HEK293 (cell line): ENCODE measurements around the gene CLCN3.

Source experiments
- CTCF ChIA-PET: fragments of 350-600 bp; formaldehyde crosslinking; extraction: SDS; loops from one replicate; lab custom pipeline; 2021; ENCODE audit warnings: antibody characterized with exemption; lab: Yijun Ruan, JAX
- POLR2A ChIA-PET: fragments of 300-600 bp; formaldehyde crosslinking; extraction: SDS; loops from one replicate; lab custom pipeline; 2020; ENCODE audit warnings: antibody characterized with exemption, inconsistent platforms; lab: Yijun Ruan, JAX
- H3K27ac ChIP-seq: fragments of 200-500 bp; sonication (Bioruptor generic); 2 replicates; pipeline ENCODE4 v1.5.1; 2014; ENCODE audit warnings: low read depth, low read length, control low read depth, inconsistent platforms; ENCODE audit errors: extremely low read depth
- H3K36me3 ChIP-seq, 2 experiments: fragments of 200-500 bp in 1 of 2; sonication (Bioruptor generic) in 1 of 2; 1 replicate in 1 of 2; 2 replicates in 1 of 2; pipeline ENCODE4 v1.5.1; 2014 to 2017; ENCODE audit warnings: inconsistent platforms in 2 of 2, low read length in 2 of 2; ENCODE audit not compliant: control insufficient read depth in 2 of 2, insufficient read depth in 1 of 2
- H3K4me1 ChIP-seq: fragments of 200-500 bp; sonication (Bioruptor generic); 2 replicates; pipeline ENCODE4 v1.5.1; 2014; ENCODE audit warnings: mild to moderate bottlenecking, low read length, inconsistent platforms; ENCODE audit not compliant: control insufficient read depth, insufficient read depth
- H3K4me3 ChIP-seq: 2 replicates; pipeline ENCODE4 v1.5.1; 2011; ENCODE audit warnings: low read depth, mild to moderate bottlenecking, control low read depth, low read length, moderate library complexity
- H3K9me3 ChIP-seq: fragments of 200-500 bp; sonication (Bioruptor generic); 2 replicates; pipeline ENCODE4 v1.5.1; 2014; ENCODE audit warnings: low read depth, low read length, inconsistent platforms; ENCODE audit not compliant: control insufficient read depth, insufficient read depth
- KLF9 ChIP-seq: fragments of 450-650 bp; formaldehyde crosslinking; IDR thresholded peaks from 2 replicates; pipeline ENCODE4 v1.5.1; 2016; ENCODE audit warnings: missing biosample characterization, missing genetic modification characterization, low read depth
- OVOL3 ChIP-seq: fragments of 450-650 bp; formaldehyde crosslinking; IDR thresholded peaks from 2 replicates; pipeline ENCODE4 v1.5.1; 2016; ENCODE audit warnings: missing biosample characterization, missing genetic modification characterization
- SCRT1 ChIP-seq: fragments of 450-650 bp; formaldehyde crosslinking; IDR thresholded peaks from 2 replicates; pipeline ENCODE4 v1.5.1; 2016; ENCODE audit warnings: missing biosample characterization, missing genetic modification characterization, borderline replicate concordance
- ZNF112 ChIP-seq: fragments of 450-650 bp; formaldehyde crosslinking; IDR thresholded peaks from 2 replicates; pipeline ENCODE4 v1.5.0; 2017; ENCODE audit warnings: missing biosample characterization, missing genetic modification characterization
- ZNF169 ChIP-seq: fragments of 450-650 bp; formaldehyde crosslinking; IDR thresholded peaks from 2 replicates; pipeline ENCODE4 v1.5.1; 2016; ENCODE audit warnings: missing biosample characterization, missing genetic modification characterization
- ZNF2 ChIP-seq: fragments of 450-650 bp; formaldehyde crosslinking; IDR thresholded peaks from 2 replicates; pipeline ENCODE4 v1.5.1; 2016; ENCODE audit warnings: missing biosample characterization, missing genetic modification characterization
- ZNF23 ChIP-seq: fragments of 450-650 bp; formaldehyde crosslinking; IDR thresholded peaks from 2 replicates; pipeline ENCODE4 v1.5.1; 2016; ENCODE audit warnings: missing biosample characterization, missing genetic modification characterization, borderline replicate concordance
- ZNF341 ChIP-seq: fragments of 450-650 bp; formaldehyde crosslinking; IDR thresholded peaks from 2 replicates; pipeline ENCODE4; 2016; ENCODE audit warnings: low read depth, missing biosample characterization, missing genetic modification characterization
- ZNF423 ChIP-seq: fragments of 450-650 bp; formaldehyde crosslinking; IDR thresholded peaks from 2 replicates; pipeline ENCODE4 v1.5.1; 2016; ENCODE audit warnings: missing biosample characterization, missing genetic modification characterization
- ZNF433 ChIP-seq: fragments of 450-650 bp; formaldehyde crosslinking; IDR thresholded peaks from 2 replicates; pipeline ENCODE4 v1.5.1; 2016; ENCODE audit warnings: missing biosample characterization, missing genetic modification characterization, low read depth
- ZNF544 ChIP-seq: fragments of 450-650 bp; formaldehyde crosslinking; IDR thresholded peaks from 2 replicates; pipeline ENCODE4 v1.5.0; 2017; ENCODE audit warnings: missing biosample characterization, missing genetic modification characterization
- ZNF571 ChIP-seq: fragments of 450-650 bp; formaldehyde crosslinking; IDR thresholded peaks from 2 replicates; pipeline ENCODE4 v1.5.0; 2017; ENCODE audit warnings: missing biosample characterization, missing genetic modification characterization
- ZNF792 ChIP-seq: fragments of 450-650 bp; formaldehyde crosslinking; IDR thresholded peaks from 2 replicates; pipeline ENCODE4 v1.5.1; 2016; ENCODE audit warnings: missing biosample characterization, missing genetic modification characterization
- ZNF837 ChIP-seq: fragments of 450-650 bp; formaldehyde crosslinking; IDR thresholded peaks from 2 replicates; pipeline ENCODE4 v1.5.1; 2016; ENCODE audit warnings: missing biosample characterization, missing genetic modification characterization
- TF ChIP-seq, protein P1 (sequence below): fragments of 450-650 bp; formaldehyde crosslinking; IDR thresholded peaks from 2 replicates; pipeline ENCODE4 v1.5.1; 2017; ENCODE audit warnings: missing biosample characterization, missing genetic modification characterization

The CLCN3 gene

DNA sequence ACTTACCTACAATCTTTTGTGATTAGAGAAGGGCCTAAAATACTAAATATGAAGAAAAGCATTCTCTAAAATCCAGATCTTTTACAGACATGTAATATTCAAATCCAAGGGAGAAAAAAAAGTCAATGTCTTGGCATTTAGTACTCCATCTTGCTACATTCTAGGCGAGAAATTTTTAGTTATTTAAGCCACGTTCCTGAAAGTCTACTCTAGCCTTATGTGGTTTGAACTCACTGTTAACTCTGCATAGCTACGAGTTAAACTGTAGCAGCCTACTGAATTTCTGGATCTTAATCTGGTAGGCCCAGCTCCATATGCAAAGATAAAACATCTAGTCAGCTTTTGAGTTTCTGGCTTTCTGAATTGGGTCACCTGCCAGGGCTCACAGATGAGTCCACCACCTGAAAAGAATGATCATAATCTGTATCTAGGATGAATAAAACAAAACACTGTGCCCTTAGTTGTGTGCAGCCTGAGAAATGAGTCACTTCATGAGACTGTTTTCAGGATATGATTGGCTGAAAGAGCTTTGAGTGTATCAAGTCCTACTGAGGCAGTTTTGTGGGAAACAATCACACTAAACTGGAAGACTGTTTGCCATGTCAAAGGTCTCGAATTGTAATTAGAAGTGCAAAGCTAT is 4.8 kb upstream of the CLCN3 start:
- CTCF ChIA-PET: interaction anchor here (0.7 kb wide), 1 partner anchor 108 kb away, joined by 3 read pairs; no protein-coding TSS in a partner anchor
- TF ChIP-seq ZNF23 (tag by site-specific recombination) (no peak), KLF9 (no peak)
- TF ChIP-seq, all 188 proteins: peak for 0
- POLR2A ChIA-PET: no interaction called here
- Histone ChIP-seq H3K36me3 (no peaks in the 10 kb centered on the region), H3K4me3 (no peak overlapping the region), H3K9me3 (no peaks in the 10 kb centered on the region), H3K27ac (no peak overlapping the region), H3K4me1 (no peaks in the 10 kb centered on the region)

DNA sequence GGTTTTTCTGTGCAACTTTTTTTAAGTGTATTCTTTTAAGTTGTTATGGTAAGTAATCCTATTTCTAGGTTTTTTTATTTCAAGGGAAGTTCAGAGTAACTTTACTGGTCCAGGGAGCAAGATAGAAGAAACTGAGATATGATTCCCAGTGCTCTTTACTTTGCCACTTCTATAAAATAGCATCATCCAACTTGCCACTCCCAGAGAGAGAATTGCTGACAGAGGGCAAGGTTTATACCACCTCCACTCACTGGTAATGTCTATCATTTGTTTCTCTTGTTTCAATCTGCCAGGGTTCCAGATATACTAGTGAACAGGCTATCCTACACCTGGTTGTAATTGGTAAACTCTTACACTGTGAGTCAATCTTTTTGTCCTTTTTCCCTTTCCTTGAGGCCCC is 3.5 kb upstream of the CLCN3 start:
- Histone ChIP-seq H3K4me1 (no peaks in the 10 kb centered on the region), H3K4me3 (no peak overlapping the region), H3K36me3 (no peaks in the 10 kb centered on the region), H3K9me3 (no peaks in the 10 kb centered on the region), H3K27ac (no peak overlapping the region)
- CTCF ChIA-PET: interaction anchor here (0.6 kb wide), 1 partner anchor 344 kb away, joined by 3 read pairs; no protein-coding TSS in a partner anchor
- POLR2A ChIA-PET: no interaction called here
- TF ChIP-seq, protein P1, sequence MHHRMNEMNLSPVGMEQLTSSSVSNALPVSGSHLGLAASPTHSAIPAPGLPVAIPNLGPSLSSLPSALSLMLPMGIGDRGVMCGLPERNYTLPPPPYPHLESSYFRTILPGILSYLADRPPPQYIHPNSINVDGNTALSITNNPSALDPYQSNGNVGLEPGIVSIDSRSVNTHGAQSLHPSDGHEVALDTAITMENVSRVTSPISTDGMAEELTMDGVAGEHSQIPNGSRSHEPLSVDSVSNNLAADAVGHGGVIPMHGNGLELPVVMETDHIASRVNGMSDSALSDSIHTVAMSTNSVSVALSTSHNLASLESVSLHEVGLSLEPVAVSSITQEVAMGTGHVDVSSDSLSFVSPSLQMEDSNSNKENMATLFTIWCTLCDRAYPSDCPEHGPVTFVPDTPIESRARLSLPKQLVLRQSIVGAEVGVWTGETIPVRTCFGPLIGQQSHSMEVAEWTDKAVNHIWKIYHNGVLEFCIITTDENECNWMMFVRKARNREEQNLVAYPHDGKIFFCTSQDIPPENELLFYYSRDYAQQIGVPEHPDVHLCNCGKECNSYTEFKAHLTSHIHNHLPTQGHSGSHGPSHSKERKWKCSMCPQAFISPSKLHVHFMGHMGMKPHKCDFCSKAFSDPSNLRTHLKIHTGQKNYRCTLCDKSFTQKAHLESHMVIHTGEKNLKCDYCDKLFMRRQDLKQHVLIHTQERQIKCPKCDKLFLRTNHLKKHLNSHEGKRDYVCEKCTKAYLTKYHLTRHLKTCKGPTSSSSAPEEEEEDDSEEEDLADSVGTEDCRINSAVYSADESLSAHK: no peak
- no peak for TF ChIP-seq ZNF433 (tag by site-specific recombination)
- no peak for TF ChIP-seq ZNF792 (tag by site-specific recombination)
- no peak for TF ChIP-seq ZNF571 (tag by site-specific recombination)
- no peak for TF ChIP-seq SCRT1 (tag by site-specific recombination)

DNA sequence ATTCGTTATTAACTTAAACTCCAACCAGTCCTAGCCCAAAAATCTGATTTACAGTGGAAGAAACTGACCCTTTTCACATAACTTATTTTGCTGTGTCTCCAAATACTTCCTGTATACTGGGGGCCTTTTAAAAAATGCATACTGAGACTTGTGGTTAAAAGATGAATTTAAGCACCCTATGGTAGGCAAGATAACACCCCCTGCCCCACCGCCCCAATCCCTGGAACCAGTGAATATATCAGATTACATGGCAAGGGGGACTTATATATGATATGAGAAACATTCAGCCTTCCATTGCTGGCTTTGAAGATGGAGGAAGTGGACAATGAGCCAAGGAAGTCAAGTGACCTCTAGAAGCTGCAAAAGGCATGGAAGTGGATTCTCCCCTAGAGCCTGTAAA is 3.1 kb upstream of the CLCN3 start:
- CTCF ChIA-PET: interaction anchor here (0.6 kb wide), 1 partner anchor 433 kb away, joined by 3 read pairs; no protein-coding TSS in a partner anchor
- no peak for TF ChIP-seq ZNF544 (tag by site-specific recombination)

DNA sequence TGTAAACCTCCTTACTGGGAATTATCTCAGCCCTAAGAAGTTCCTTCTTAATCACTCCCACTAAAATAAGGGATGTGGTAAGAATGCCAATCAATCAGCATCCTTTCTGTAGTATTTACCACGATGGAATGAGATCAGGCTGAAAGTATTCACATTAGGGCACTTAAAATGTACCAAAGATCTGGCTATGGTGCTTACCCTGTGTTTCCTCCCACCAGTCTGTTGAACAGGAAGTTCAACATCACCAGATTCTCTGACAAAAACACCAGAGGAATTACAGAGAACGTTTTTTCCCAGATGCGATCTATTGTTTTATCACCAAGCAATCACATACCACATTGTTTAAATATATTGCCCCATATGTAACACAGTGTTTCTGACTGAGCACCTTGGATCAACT is 2.1 kb upstream of the CLCN3 start:
- POLR2A ChIA-PET: no interaction called here
- Histone ChIP-seq H3K9me3 (no peaks in the 10 kb centered on the region), H3K27ac (no peak overlapping the region), H3K36me3 (no peaks in the 10 kb centered on the region), H3K4me1 (no peaks in the 10 kb centered on the region), H3K4me3 (no peak overlapping the region)
- CTCF ChIA-PET: no interaction called here
- TF ChIP-seq ZNF2 (no peak), ZNF837 (tag by site-specific recombination) (no peak), ZNF112 (tag by site-specific recombination) (no peak), ZNF341 (tag by site-specific recombination) (no peak), OVOL3 (tag by site-specific recombination) (no peak), ZNF423 (no peak), ZNF169 (tag by site-specific recombination) (no peak)

More for the DNA sequence above, 3.1 kb upstream of the CLCN3 start:
- POLR2A ChIA-PET: no interaction called here
- no peaks in the 10 kb centered on the region for H3K9me3 ChIP-seq
- no peaks in the 10 kb centered on the region for H3K4me1 ChIP-seq
- H3K27ac ChIP-seq: no peak overlapping the region
- H3K36me3 ChIP-seq: no peaks in the 10 kb centered on the region
- no peak overlapping the region for H3K4me3 ChIP-seq
